Measurements from ENCODE around the gene IPCEF1.

DNA sequence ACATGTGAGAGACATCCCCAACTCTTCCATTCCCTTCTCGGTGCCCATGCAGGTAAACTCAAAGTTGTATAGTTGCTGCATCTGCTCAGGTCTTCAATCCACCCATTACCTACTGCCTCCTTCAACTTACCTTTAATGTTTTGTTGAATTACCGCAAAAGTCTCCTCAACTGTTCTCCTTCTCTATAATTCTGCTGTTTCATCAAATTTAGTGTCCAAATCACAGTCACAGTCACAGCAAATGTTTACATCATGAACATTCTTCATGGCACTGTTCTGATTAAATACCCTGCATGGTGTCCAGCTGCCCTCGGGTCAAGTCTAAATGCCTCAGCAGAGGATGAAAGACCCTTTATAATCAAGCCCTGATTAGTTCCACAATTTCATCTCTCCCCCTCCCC, 130.1 kb downstream of the IPCEF1 start:
- TF ChIP-seq POLR2A (IDR thresholded peaks at IDR 0.05): no peak
- TF ChIP-seq CTCF (IDR thresholded peaks at IDR 0.05): no peak

Data from thyroid gland (tissue), 4 donors.